Testis (tissue), 3 donors: ENCODE results near the gene MNS1. TPM values are rescaled to one million over a fixed set of nuclear protein-coding genes. Genes with fewer than 3 reads are reported as not detected.
"Not testable (repeated sequence)": the region's sequence is repeated elsewhere in the genome, so short reads cannot be mapped to it uniquely, and the experiment has no call there.

Source experiments
- DNase-seq: peaks from one replicate; pipeline ENCODE4 v3.0.0-alpha.2; 2019
- H3K27ac ChIP-seq, 2 donors: fragments of 200-600 bp; sonication (generic); one replicate each; pipeline ENCODE4 v1.5.1; 2019
- H3K27me3 ChIP-seq: fragments of 200-600 bp; sonication (generic); one replicate; pipeline ENCODE4 v1.5.1; 2019
- H3K36me3 ChIP-seq: fragments of 200-600 bp; sonication (generic); one replicate; pipeline ENCODE4 v1.5.1; 2017; ENCODE audit warnings: low read depth; ENCODE audit errors: missing control alignments
- H3K4me1 ChIP-seq: fragments of 200-600 bp; sonication (generic); one replicate; pipeline ENCODE4 v1.5.1; 2019
- H3K4me3 ChIP-seq, 2 donors: fragments of 200-600 bp; sonication (generic); one replicate each; pipeline ENCODE4 v1.5.1; 2017 to 2019
- H3K9me3 ChIP-seq: fragments of 200-600 bp; sonication (generic); one replicate; pipeline ENCODE4 v1.5.1; 2017
- CTCF ChIP-seq, 3 experiments: fragments of 450-650 bp in 2 of 3; fragments of 200-600 bp in 1 of 3; sonication (generic) in 1 of 3; IDR thresholded peaks; one replicate each; pipeline ENCODE4 v1.5.1; 2016 to 2019; ENCODE audit warnings: antibody characterized with exemption in 3 of 3, mild to moderate bottlenecking in 2 of 3, moderate library complexity in 1 of 3
- POLR2A ChIP-seq: fragments of 450-650 bp; IDR thresholded peaks from one replicate; pipeline ENCODE4 v1.6.1; 2017; ENCODE audit warnings: antibody characterized with exemption, mild to moderate bottlenecking, moderate library complexity
- WGBS, 2 donors: methylation state at CpG; one replicate each; pipeline ENCODE4 v1.1.5; 2018; 5-methylcytosine and 5-hydroxymethylcytosine counted together
- intact Hi-C: fragments of 100-400 bp; cut with DNase I; formaldehyde crosslinking; loops from one replicate; pipeline ENCODE4 v1.15.1; 2023; ENCODE audit warnings: low total_unique reads
- polyA plus RNA-seq: library from polyadenylated mRNA; stranded (reverse); fragments of 350-450 nt; fragmentation: Illumina TruSeq; extraction: RNeasy Lipid Tissue Mini Kit (QIAGEN cat#74804); gene quantifications from one replicate; pipeline ENCODE4 v1.2.3, GENCODE V29; 2014; ENCODE audit warnings: low read depth, low replicate concordance; ENCODE audit not compliant: insufficient read depth
- total RNA-seq, 2 donors: library from RNA; depleted of rRNA; stranded (reverse); fragments of >200 nt; gene quantifications; one replicate each; pipeline ENCODE4 v1.2.3, GENCODE V29; 2016

The MNS1 gene
- total and polyA plus RNA-seq, 3 donors from 2014 or later: 15.2 to 29.8 (median 16.5) TPM

GRCh38 chr15:56440214-56440770 is 24.6 kb downstream of the MNS1 start:
- Histone ChIP-seq H3K9me3 (no peaks in the 10 kb centered on the region), H3K4me3 (no peak overlapping the region), H3K36me3 (no peaks in the 10 kb centered on the region), H3K27me3 (no peaks in the 10 kb centered on the region), H3K4me1 (no peaks in the 10 kb centered on the region), H3K27ac (no peak overlapping the region)
- DNase-seq: no peak
- intact Hi-C loops: no loop called here
- TF ChIP-seq CTCF (IDR thresholded peaks at IDR 0.05): no peak
- no peak for TF ChIP-seq POLR2A
- 95 to 98% methylated on average over 1 of the region's 1 CpG for WGBS, 2 donors

- Histone ChIP-seq H3K4me3 (no peak overlapping the region), H3K27me3 (no peaks in the 10 kb centered on the region), H3K27ac (no peak overlapping the region), H3K9me3 (no peaks in the 10 kb centered on the region), H3K36me3 (no peaks in the 10 kb centered on the region), H3K4me1 (no peaks in the 10 kb centered on the region)
- DNase-seq: no peak
- intact Hi-C loops: no loop called here
- TF ChIP-seq CTCF (IDR thresholded peaks at IDR 0.05) (no peak), POLR2A (no peak)
- WGBS, 2 donors: 86 to 91% methylated on average over 5 of the region's 5 CpGs
Observed at GRCh38 chr15:56432304-56432703, 32.6 kb downstream of the MNS1 start.

- Histone ChIP-seq H3K9me3 (no peaks in the 10 kb centered on the region), H3K27ac (no peak overlapping the region), H3K27me3 (no peaks in the 10 kb centered on the region), H3K4me3 (no peak overlapping the region), H3K36me3 (no peaks in the 10 kb centered on the region), H3K4me1 (no peaks in the 10 kb centered on the region)
- DNase-seq: no peak
- intact Hi-C loops: no loop called here
- TF ChIP-seq POLR2A (no peak), CTCF (IDR thresholded peaks at IDR 0.05) (peak in 1 of 3 experiments; percentile 33)
- 39 to 40% methylated on average over 2 of the region's 2 CpGs for WGBS, 2 donors
Observed at GRCh38 chr15:56428821-56429458, 36.0 kb downstream of the MNS1 start.

GRCh38 chr15:56425976-56426375 is 39.0 kb downstream of the MNS1 start:
- no peaks in the 10 kb centered on the region for H3K27me3 ChIP-seq
- 97 to 100% methylated on average over 1 of the region's 1 CpG for WGBS, 2 donors
- TF ChIP-seq CTCF (IDR thresholded peaks at IDR 0.05): no peak
- no peak for TF ChIP-seq POLR2A
- DNase-seq: no peak
- H3K4me1 ChIP-seq: no peaks in the 10 kb centered on the region
- no peak overlapping the region for H3K4me3 ChIP-seq
- intact Hi-C loops: no loop called here
- H3K9me3 ChIP-seq: no peaks in the 10 kb centered on the region
- H3K36me3 ChIP-seq: no peaks in the 10 kb centered on the region
- H3K27ac ChIP-seq: no peak overlapping the region

DNA sequence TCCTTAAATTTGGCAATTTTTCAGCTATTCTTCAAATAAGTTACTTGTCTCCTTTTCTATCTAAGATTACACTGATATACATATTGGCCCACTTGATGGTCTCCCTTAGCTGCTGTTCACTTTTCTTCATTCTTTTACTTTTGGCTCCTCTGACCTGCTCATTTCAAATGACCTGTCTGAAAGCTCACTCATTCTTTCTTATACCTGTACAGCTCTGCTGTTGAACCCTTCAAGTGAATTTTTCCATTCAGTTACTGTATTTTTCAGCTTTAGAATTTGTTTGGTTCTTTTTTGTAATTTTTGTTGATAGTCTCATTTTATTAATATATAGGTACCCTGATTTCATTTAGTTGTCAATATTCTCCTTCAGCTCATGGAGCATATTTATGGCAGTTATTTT is 39.7 kb downstream of the MNS1 start:
- Histone ChIP-seq H3K27ac (no peak overlapping the region), H3K9me3 (no peaks in the 10 kb centered on the region), H3K4me1 (no peaks in the 10 kb centered on the region), H3K27me3 (no peaks in the 10 kb centered on the region), H3K4me3 (no peak overlapping the region), H3K36me3 (no peaks in the 10 kb centered on the region)
- DNase-seq: no peak
- intact Hi-C loops: no loop called here
- no peak for TF ChIP-seq POLR2A
- TF ChIP-seq CTCF (IDR thresholded peaks at IDR 0.05): no peak

- H3K4me1 ChIP-seq, H3K27ac ChIP-seq, intact Hi-C loops, H3K4me3 ChIP-seq, H3K36me3 ChIP-seq, H3K9me3 ChIP-seq, DNase-seq, H3K27me3 ChIP-seq: not testable (repeated sequence)
- 93 to 96% methylated on average over 1 of the region's 1 CpG for WGBS, 2 donors
Observed at GRCh38 chr15:56413114-56413733, 51.7 kb downstream of the MNS1 start.
